Lower leg skin (tissue), 4 donors: ENCODE measurements around the gene ASPSCR1. TPM values are rescaled to one million over a fixed set of nuclear protein-coding genes. Genes with fewer than 3 reads are reported as not detected.

Source experiments
- DNase-seq, 2 donors: peaks; one replicate each; pipeline ENCODE4 v3.0.0-alpha.2; 2019; ENCODE audit warnings: low spot score in 2 of 2
- H3K4me3 ChIP-seq: fragments of 200-600 bp; sonication (generic); 2 replicates; pipeline ENCODE4 v1.5.1; 2017; ENCODE audit warnings: mild to moderate bottlenecking, low read depth; ENCODE audit not compliant: poor library complexity, severe bottlenecking
- POLR2A ChIP-seq, 2 donors: fragments of 450-650 bp; IDR thresholded peaks; one replicate each; pipeline ENCODE4 v1.6.1; 2016 to 2017; ENCODE audit warnings: antibody characterized with exemption in 2 of 2, mild to moderate bottlenecking in 1 of 2, moderate library complexity in 1 of 2
- WGBS, 2 donors: methylation state at CpG; one replicate each; pipeline ENCODE4 v1.1.5; 2018; 5-methylcytosine and 5-hydroxymethylcytosine counted together
- intact Hi-C: fragments of 100-400 bp; cut with DNase I; formaldehyde crosslinking; loops from one replicate; pipeline ENCODE4 v1.15.0; 2023; ENCODE audit warnings: low total_unique reads
- total RNA-seq, 4 donors: library from RNA; depleted of rRNA; stranded (reverse); fragments of >200 nt; gene quantifications; one replicate each; pipeline ENCODE4 v1.1.0, GENCODE V29; 2016
- TF ChIP-seq, protein P1 (sequence below), 3 donors: fragments of 450-650 bp; IDR thresholded peaks; one replicate each; pipeline ENCODE4 v1.5.1; 2016; ENCODE audit warnings: antibody characterized with exemption in 3 of 3, mild to moderate bottlenecking in 3 of 3, moderate library complexity in 2 of 3

ASPSCR1 gene
- total RNA-seq, 4 donors from 2014 or later = 24.0 to 31.5 (median 27.4) TPM

GRCh38 chr17:82021107-82021899 is 43.9 kb downstream of the ASPSCR1 start:
- no peak overlapping the region for H3K4me3 ChIP-seq
- WGBS, 2 donors = 23 to 27% methylated on average over 22 to 25 of the region's 25 CpGs
- no peak for TF ChIP-seq POLR2A (IDR thresholded peaks at IDR 0.05)
- TF ChIP-seq, protein P1, sequence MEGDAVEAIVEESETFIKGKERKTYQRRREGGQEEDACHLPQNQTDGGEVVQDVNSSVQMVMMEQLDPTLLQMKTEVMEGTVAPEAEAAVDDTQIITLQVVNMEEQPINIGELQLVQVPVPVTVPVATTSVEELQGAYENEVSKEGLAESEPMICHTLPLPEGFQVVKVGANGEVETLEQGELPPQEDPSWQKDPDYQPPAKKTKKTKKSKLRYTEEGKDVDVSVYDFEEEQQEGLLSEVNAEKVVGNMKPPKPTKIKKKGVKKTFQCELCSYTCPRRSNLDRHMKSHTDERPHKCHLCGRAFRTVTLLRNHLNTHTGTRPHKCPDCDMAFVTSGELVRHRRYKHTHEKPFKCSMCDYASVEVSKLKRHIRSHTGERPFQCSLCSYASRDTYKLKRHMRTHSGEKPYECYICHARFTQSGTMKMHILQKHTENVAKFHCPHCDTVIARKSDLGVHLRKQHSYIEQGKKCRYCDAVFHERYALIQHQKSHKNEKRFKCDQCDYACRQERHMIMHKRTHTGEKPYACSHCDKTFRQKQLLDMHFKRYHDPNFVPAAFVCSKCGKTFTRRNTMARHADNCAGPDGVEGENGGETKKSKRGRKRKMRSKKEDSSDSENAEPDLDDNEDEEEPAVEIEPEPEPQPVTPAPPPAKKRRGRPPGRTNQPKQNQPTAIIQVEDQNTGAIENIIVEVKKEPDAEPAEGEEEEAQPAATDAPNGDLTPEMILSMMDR (IDR thresholded peaks at IDR 0.05) = peak in 1 of 3 donors; percentile 66
- peak in 1 of 2 donors; percentile 93 for DNase-seq
- intact Hi-C loops = no loop called here

DNA sequence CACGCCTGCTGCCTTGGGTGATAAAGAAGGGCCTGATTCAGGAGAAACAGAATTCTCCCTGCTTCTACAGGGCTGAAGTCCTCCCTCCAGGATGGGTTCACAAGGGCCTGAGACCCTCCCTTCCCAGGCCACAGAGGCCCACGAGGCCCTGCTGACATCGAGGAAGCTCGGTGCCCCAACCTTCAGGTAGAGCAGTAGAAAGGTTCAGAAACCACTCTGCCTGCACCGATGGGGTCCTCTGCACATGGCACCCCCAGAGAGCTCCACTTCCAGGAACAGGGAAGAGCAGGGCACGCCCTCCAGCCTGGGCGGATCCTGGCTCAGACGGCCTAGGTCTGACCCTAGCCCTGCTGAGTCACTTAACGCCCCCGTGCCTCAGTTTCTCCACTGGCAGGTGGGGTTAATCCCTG is 44.5 kb downstream of the ASPSCR1 start:
- TF ChIP-seq POLR2A (IDR thresholded peaks at IDR 0.05) = no peak
- TF ChIP-seq, protein P1 (IDR thresholded peaks at IDR 0.05) = no peak
- no peak for DNase-seq
- H3K4me3 ChIP-seq = peak overlapping the region; percentile 89
- WGBS, 2 donors = 3 to 8% methylated on average over 8 to 10 of the region's 10 CpGs
- intact Hi-C loops = no loop called here

DNA sequence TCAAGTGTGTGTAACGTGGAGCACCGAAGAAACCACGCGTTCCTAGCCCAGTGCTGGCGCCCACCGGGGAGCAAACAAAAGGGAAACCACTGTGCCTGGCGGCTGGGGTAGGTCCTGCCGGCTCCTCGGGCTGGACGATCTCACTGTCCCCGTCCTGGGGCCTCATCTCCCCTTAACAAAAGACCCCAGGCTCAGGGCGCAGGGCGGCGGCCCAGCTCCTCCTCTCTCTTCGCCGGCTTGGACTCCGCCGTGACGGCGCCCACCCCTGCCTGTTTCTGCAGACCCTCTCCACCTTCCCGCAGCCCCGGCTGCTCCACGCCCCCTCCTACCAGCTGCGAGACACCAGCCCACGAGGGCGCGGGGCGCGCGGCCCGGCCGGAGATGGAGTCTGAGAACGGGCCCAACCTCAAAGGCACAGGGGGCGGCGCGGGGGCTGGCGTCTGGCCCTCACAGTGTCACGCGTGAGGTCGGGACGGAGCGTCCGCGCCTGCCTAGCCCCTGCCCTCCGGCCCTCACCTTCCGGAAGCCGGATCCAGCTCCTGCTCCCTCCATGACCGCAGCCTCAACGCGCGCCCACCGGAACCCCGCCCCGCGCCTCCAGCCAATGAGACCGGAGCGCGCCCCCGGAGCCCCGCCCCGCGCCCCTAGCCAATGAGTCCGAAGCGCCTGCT is 45.0 kb downstream of the ASPSCR1 start, which contains the start of gene CENPX:
Gene CENPX (minus strand): TSS at position 569 of the 671 bp plus-strand sequence. CDS start 17 bp downstream, at position 552.
- H3K4me3 ChIP-seq = peak within 1 kb of the TSS; percentile 89
- DNase-seq = no peak
- 0 to 3% methylated on average over 20 to 26 of the region's 64 CpGs for WGBS, 2 donors
- no peak for TF ChIP-seq POLR2A (IDR thresholded peaks at IDR 0.05)
- TF ChIP-seq, protein P1 (IDR thresholded peaks at IDR 0.05) = no peak
- intact Hi-C loops = no loop called here

GRCh38 chr17:82022981-82023446 is 45.6 kb downstream of the ASPSCR1 start, which contains the start of gene LRRC45:
Gene LRRC45 (plus strand): TSS chr17:82023305. CDS start chr17:82023644, 339 bp downstream.
- DNase-seq = peak; percentile 99 to 100
- TF ChIP-seq, protein P1 (IDR thresholded peaks at IDR 0.05) = no peak
- no peak for TF ChIP-seq POLR2A (IDR thresholded peaks at IDR 0.05)
- intact Hi-C loops = no loop called here
- 0% methylated on average over 34 to 36 of the region's 42 CpGs for WGBS, 2 donors
- H3K4me3 ChIP-seq = peak within 1 kb of the TSS; percentile 89

DNA sequence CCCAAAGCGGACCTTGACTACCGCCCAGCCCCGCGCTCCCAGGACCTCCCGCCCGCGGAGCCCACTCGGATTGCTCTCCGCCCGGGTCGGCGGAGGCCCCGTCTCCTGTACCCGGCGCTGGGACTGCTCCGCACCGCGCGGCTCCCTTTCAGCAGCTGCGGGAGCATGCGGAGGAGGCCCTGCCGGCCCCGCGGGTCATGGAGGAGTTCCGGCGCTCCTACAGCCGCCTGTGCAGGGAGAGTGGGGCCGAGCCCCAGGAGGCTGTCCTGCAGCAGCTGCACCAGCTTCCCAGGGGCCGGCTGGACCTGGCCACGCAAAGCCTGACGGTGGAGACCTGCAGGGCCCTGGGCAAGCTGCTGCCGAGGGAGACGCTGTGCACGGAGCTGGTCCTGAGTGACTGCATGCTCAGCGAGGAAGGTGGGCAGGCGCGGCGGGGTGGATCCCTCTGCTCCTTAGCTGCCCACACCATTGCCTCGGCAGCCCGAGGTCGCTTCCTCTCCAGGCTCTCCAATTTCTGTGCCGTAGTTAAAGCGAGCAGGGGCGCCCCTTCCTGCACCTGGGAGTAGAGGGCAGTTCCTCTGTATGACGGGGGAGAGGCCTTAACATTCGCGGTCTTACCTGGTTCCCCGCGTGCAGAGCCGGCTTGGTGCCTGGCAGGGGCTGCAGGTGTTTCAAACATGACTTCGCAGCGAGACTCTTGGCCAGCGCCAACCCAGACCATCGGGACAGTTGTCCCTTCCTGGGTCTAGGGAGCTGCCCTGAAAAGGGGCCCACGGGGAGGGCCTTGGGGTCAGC is 46.2 kb downstream of the ASPSCR1 start:
- intact Hi-C loops = no loop called here
- WGBS, 2 donors = 0 to 4% methylated on average over 2 to 51 of the region's 55 CpGs
- peak overlapping the region; percentile 59 for H3K4me3 ChIP-seq
- DNase-seq = no peak
- TF ChIP-seq, protein P1 (IDR thresholded peaks at IDR 0.05) = no peak
- no peak for TF ChIP-seq POLR2A (IDR thresholded peaks at IDR 0.05)
